Heart right ventricle (tissue), 16 donors: ENCODE measurements around the gene RALGAPA2. TPM values are rescaled to one million over a fixed set of nuclear protein-coding genes. Genes with fewer than 3 reads are reported as not detected.

ENCODE experiments used
- ATAC-seq, 8 donors: fragments of 200-7000 bp; cut with Tn5 transposase; one replicate each; pipeline ENCODE4 v1.9.1; 2020; ENCODE audit warnings: mild to moderate bottlenecking in 8 of 8, moderate library complexity in 8 of 8, moderate number of reproducible peaks in 1 of 8
- DNase-seq, 2 donors: peaks; one replicate each; pipeline ENCODE4 v3.0.0-alpha.2; 2020
- H3K27ac ChIP-seq, 10 donors: fragments of 200-600 bp; sonication (generic) in 2 of 10; one replicate each; pipeline versions ENCODE4 v1.5.0 to v1.8.0; 2020 to 2022; ENCODE audit warnings: mild to moderate bottlenecking in 3 of 10
- H3K27me3 ChIP-seq, 7 donors: fragments of 200-600 bp; one replicate each; pipeline ENCODE4 v1.8.0; 2021 to 2022; ENCODE audit warnings: mild to moderate bottlenecking in 2 of 7
- H3K36me3 ChIP-seq, 9 donors: fragments of 200-600 bp; sonication (generic) in 1 of 9; one replicate each; pipeline versions ENCODE4 v1.5.0 to v1.8.0; 2020 to 2022; ENCODE audit warnings: mild to moderate bottlenecking in 2 of 9
- H3K4me1 ChIP-seq, 9 donors: fragments of 200-600 bp; sonication (generic) in 1 of 9; one replicate each; pipeline versions ENCODE4 v1.5.0 to v1.8.0; 2020 to 2022; ENCODE audit warnings: mild to moderate bottlenecking in 4 of 9
- H3K4me3 ChIP-seq, 10 donors: fragments of 200-600 bp; sonication (generic) in 2 of 10; one replicate each; pipeline versions ENCODE4 v1.5.0 to v1.8.0; 2020 to 2022; ENCODE audit warnings: mild to moderate bottlenecking in 7 of 10, moderate library complexity in 2 of 10
- H3K9me3 ChIP-seq, 11 donors: fragments of 200-600 bp in 10 of 11; sonication (generic) in 2 of 11; one replicate each; pipeline versions ENCODE4 v1.5.0 to v1.8.0; 2013 to 2022; ENCODE audit warnings: mild to moderate bottlenecking in 2 of 11, control low read depth in 1 of 11, moderate library complexity in 1 of 11
- WGBS, 2 donors: extraction: QIAGEN DNeasy Blood & Tissue Kit; methylation state at CpG; one replicate each; pipeline ENCODE4 v1.1.7; 2013; ENCODE audit warnings: inconsistent platforms in 1 of 2; 5-methylcytosine and 5-hydroxymethylcytosine counted together
- intact Hi-C, 10 donors: fragments of 100-400 bp; cut with DNase I; formaldehyde crosslinking; loops; one replicate each; pipeline versions ENCODE4 v1.11.1 to v1.14.2; 2022
- polyA plus RNA-seq, 2 donors: library from polyadenylated mRNA; stranded (reverse); fragments of 200-250 nt; gene quantifications; one replicate each; pipeline ENCODE4 v1.2.3, GENCODE V29; 2013
- total RNA-seq, 10 donors: library from RNA; stranded (reverse); fragmentation: NEBNext Ultra II Directional in 3 of 10; extraction: Animal tissue kit (Norgen Biotek cat#: 25700) in 3 of 10; gene quantifications; one replicate each; pipeline versions ENCODE4 v1.2.1 to v1.2.4, GENCODE V29; 2021 to 2023
- TF ChIP-seq, protein P1 (sequence below), 9 donors: fragments of 200-600 bp; sonication (generic) in 2 of 9; IDR thresholded peaks; one replicate each; pipeline versions ENCODE4 v1.5.0 to v1.8.0; 2021 to 2022; ENCODE audit warnings: antibody characterized with exemption in 9 of 9, mild to moderate bottlenecking in 5 of 9, moderate library complexity in 1 of 9
- donor health status: Arrhythmogenic right ventricular cardiomyopathy.
- donor health status: ischemic (EF 13 %, LVEDD 7.1; RV severe dilation, severe dysfunction).
- donor health status: healthy with polysubstance abuse.
- donor health status: DM: no; HTN: yes; CAD: no.
- donor health status: DM: no; HTN: no; CAD: no.
- donor health status: ischemic (EF 25% LVEDD 6.9; RV normal size, moderate dysfunction).
- donor health status: ischemic (EF 25% LVEDD 5.7; RV mildly dilated, moderate dysfunction).
- donor health status: healthy.
- donor health status: DM: yes; HTN: yes; CAD: no.
- donor health status: Ischemic cardiomyopathy.
- donor health status: ischemic (EF 35%, LVEDD 5.7; RV mildly dilated, moderate dysfunction).
- donor health status: nonischemic (EF 11% LVEDD 7.7; RV severe dilation, severe dysfunction).
- donor health status: DM: yes; HTN: yes; CAD: no.
- donor health status: PGD.
- donor health status: ischemic (EF 29% LVEDD 5.4; RV normal size, mild dysfunction).
- donor health status: nonischemic (EF 23%, LVEDD 6.1; RV moderate dilation, normal function).

Gene RALGAPA2
- total and polyA plus RNA-seq, 12 donors: 4.1 to 26.8 (median 18.2) TPM

- no peak overlapping the region for H3K27ac ChIP-seq
- intact Hi-C loops: loop anchor here (2.0 to 10.0 kb wide), 9 partner anchors 203 to 493 kb away; partner anchors contain the start of gene INSM1 (in 1 of the 10)
- DNase-seq (no peak), ATAC-seq (no peak)
- no peak overlapping the region for H3K4me3 ChIP-seq
- TF ChIP-seq, protein P1, sequence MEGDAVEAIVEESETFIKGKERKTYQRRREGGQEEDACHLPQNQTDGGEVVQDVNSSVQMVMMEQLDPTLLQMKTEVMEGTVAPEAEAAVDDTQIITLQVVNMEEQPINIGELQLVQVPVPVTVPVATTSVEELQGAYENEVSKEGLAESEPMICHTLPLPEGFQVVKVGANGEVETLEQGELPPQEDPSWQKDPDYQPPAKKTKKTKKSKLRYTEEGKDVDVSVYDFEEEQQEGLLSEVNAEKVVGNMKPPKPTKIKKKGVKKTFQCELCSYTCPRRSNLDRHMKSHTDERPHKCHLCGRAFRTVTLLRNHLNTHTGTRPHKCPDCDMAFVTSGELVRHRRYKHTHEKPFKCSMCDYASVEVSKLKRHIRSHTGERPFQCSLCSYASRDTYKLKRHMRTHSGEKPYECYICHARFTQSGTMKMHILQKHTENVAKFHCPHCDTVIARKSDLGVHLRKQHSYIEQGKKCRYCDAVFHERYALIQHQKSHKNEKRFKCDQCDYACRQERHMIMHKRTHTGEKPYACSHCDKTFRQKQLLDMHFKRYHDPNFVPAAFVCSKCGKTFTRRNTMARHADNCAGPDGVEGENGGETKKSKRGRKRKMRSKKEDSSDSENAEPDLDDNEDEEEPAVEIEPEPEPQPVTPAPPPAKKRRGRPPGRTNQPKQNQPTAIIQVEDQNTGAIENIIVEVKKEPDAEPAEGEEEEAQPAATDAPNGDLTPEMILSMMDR (IDR thresholded peaks at IDR 0.05): no peak
- H3K36me3 ChIP-seq: peaks cover 0 to 68% (median 23%) of the 10 kb centered on the region in 9 donors
- H3K27me3 ChIP-seq: no peaks in the 10 kb centered on the region
- no peaks in the 10 kb centered on the region for H3K9me3 ChIP-seq
- 96 to 98% methylated on average over 4 of the region's 4 CpGs for WGBS, 2 donors
- peaks cover 0 to 3% (median 0%) of the 10 kb centered on the region in 9 donors for H3K4me1 ChIP-seq
Measured at GRCh38 chr20:20567712-20568111, 144.7 kb downstream of the RALGAPA2 start.

DNA sequence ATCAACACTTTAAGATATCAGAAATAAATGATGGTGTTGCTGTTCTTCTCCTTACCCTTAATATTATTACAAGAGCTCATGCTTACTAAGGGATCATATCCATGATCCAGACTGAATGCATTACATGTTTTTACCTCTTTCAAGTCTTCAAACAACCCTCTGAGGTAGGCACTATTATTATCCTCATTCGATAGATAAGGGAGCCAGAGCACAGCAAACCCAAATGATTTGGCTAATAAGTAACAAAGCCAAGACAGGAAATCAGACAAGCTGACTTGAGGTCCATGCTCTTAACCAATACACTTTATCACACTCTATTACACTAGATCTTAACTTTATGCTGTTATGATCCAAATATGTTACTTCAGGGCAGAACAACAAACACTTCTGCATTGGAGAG lies 145.9 kb downstream of the RALGAPA2 start:
- H3K36me3 ChIP-seq: peaks cover 0 to 65% (median 21%) of the 10 kb centered on the region in 9 donors
- 83 to 84% methylated on average over 1 of the region's 1 CpG for WGBS, 2 donors
- TF ChIP-seq, protein P1 (IDR thresholded peaks at IDR 0.05): no peak
- no peak overlapping the region for H3K4me3 ChIP-seq
- no peaks in the 10 kb centered on the region for H3K27me3 ChIP-seq
- intact Hi-C loops: loop anchor here in 9 of 10 donors (5.0 to 10.0 kb wide), 6 partner anchors 202 to 492 kb away; partner anchors contain the start of gene INSM1 (in 1 of the 9)
- peaks cover 0 to 3% (median 0%) of the 10 kb centered on the region in 9 donors for H3K4me1 ChIP-seq
- no peak for DNase-seq
- ATAC-seq: no peak
- no peak overlapping the region for H3K27ac ChIP-seq
- H3K9me3 ChIP-seq: no peaks in the 10 kb centered on the region

DNA sequence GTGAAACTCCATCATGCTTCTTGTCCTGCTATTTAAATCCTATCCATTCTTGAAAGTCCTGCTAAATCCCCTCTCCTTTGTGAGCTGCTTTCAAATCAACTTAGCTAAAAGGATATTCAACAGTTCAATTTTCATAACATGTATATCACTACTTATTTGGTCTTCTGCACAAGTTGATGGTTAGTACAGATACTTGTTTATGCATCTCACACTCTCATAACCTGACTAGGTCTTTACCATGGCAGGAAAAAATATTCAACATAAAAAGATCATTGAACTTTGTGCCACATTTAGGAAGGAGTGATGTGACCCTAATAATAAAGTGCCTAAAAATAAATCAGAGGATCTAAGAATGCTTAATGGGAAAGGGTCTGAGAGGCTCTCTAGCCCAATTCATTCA lies 148.2 kb downstream of the RALGAPA2 start:
- DNase-seq (no peak), ATAC-seq (no peak)
- H3K27ac ChIP-seq: no peak overlapping the region
- H3K9me3 ChIP-seq: no peaks in the 10 kb centered on the region
- TF ChIP-seq, protein P1 (IDR thresholded peaks at IDR 0.05): no peak
- H3K4me3 ChIP-seq: no peak overlapping the region
- intact Hi-C loops: loop anchor here in 3 of 10 donors (10.0 kb wide), 3 partner anchors 199 to 489 kb away; partner anchors contain the start of gene INSM1 (in 1 of the 3)
- peaks cover 0 to 56% (median 8%) of the 10 kb centered on the region in 9 donors for H3K36me3 ChIP-seq
- no peaks in the 10 kb centered on the region for H3K27me3 ChIP-seq
- H3K4me1 ChIP-seq: peaks cover 0 to 3% (median 0%) of the 10 kb centered on the region in 9 donors

- H3K9me3 ChIP-seq: no peaks in the 10 kb centered on the region
- TF ChIP-seq, protein P1 (IDR thresholded peaks at IDR 0.05): no peak
- DNase-seq: no peak
- no peaks in the 10 kb centered on the region for H3K27me3 ChIP-seq
- no peak overlapping the region for H3K27ac ChIP-seq
- 97 to 99% methylated on average over 4 of the region's 4 CpGs for WGBS, 2 donors
- peaks cover 0 to 3% (median 0%) of the 10 kb centered on the region in 9 donors for H3K4me1 ChIP-seq
- no peak for ATAC-seq
- no peak overlapping the region for H3K4me3 ChIP-seq
- intact Hi-C loops: loop anchor here in 3 of 10 donors (10.0 kb wide), 3 partner anchors 198 to 488 kb away; partner anchors contain the start of gene INSM1 (in 1 of the 3)
- H3K36me3 ChIP-seq: peaks cover 0 to 60% (median 7%) of the 10 kb centered on the region in 9 donors
Measured at GRCh38 chr20:20562507-20562906, 149.9 kb downstream of the RALGAPA2 start.
